ENCODE data around the gene GLI3. TPM values are rescaled to one million over a fixed set of nuclear protein-coding genes. Genes with fewer than 3 reads are reported as not detected.

Gene GLI3
- total RNA-seq, 1 donor from 2014 or later: 9.0 TPM

GRCh38 chr7:41931263-41931646 is 305.8 kb downstream of the GLI3 start:
- H3K9me3 Mint-ChIP-seq (ENCODE audit: low read depth): peaks cover 3% of the 10 kb centered on the region
- H3K36me3 Mint-ChIP-seq (ENCODE audit: insufficient read depth): no peaks in the 10 kb centered on the region
- no peak for TF ChIP-seq CTCF (IDR thresholded peaks at IDR 0.05; ENCODE audit: unreplicated experiment)
- H3K4me3 Mint-ChIP-seq (ENCODE audit: low read depth): no peak overlapping the region
- peaks cover 6% of the 10 kb centered on the region for H3K27me3 Mint-ChIP-seq
- no peak overlapping the region for H3K27ac Mint-ChIP-seq
- no peaks in the 10 kb centered on the region for H3K4me1 Mint-ChIP-seq (ENCODE audit: low read depth)
- no peak for DNase-seq (ENCODE audit: low spot score, unreplicated experiment)

DNA sequence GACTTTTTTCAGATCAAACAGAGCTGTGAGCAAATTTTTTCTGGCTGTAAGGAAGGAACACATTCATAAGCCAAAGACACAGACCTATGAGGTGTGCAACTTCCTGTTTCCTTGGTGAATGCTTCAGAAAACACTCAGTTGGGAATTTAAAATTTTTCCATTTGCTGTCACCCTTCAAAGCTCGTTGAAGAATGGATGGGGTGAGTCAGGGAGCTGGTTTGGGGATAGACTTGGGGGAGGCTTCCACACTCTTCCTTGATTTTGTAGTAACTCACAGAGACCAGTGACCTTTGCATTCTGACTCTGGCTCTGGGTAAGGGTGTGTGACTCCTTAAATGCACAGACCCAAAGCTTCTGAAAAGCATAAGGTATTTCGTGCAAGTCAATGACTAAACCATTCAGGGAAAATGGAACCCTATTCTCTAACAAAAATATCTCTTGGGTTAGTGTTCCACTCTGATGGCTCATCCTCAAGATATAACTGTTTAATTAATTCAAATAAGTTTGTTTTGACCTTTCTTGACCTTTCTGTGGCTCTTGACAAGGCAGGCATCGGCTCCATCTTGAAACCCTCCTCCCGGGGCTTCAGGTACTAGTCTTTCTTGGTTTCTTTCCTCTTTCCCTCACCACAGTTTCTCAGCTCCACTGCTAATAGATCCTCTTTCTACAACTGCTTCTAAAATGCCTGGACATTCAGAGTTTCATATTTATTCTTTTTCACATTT is 306.3 kb downstream of the GLI3 start:
- Mint-ChIP-seq H3K4me1 (ENCODE audit: low read depth) (no peaks in the 10 kb centered on the region), H3K36me3 (ENCODE audit: insufficient read depth) (no peaks in the 10 kb centered on the region), H3K9me3 (ENCODE audit: low read depth) (peaks cover 3% of the 10 kb centered on the region), H3K27me3 (peaks cover 6% of the 10 kb centered on the region), H3K4me3 (ENCODE audit: low read depth) (no peak overlapping the region), H3K27ac (no peak overlapping the region)
- no peak for DNase-seq (ENCODE audit: low spot score, unreplicated experiment)
- no peak for TF ChIP-seq CTCF (IDR thresholded peaks at IDR 0.05; ENCODE audit: unreplicated experiment)

DNA sequence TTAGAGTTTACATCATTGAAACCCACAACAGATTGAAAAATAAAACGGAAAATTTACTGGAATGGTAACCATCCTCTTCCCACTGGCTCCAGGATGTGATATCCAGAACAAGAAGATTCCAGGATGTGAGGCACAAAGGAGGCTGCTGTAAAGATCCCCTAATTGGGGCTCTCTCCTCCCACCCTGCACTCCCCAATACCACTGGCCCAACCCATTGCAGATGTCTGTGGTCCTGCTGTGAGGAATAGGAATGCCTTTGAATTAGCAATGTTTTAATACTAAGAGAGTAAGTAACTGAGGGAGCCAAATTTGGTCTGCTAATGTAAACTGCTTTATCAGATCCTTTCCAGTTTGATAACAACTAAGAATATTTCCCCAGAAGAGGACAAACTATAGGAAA is 308.2 kb downstream of the GLI3 start:
- no peak for DNase-seq (ENCODE audit: low spot score, unreplicated experiment)
- Mint-ChIP-seq H3K27me3 (peaks cover 6% of the 10 kb centered on the region), H3K9me3 (ENCODE audit: low read depth) (peaks cover 3% of the 10 kb centered on the region), H3K4me1 (ENCODE audit: low read depth) (no peaks in the 10 kb centered on the region), H3K36me3 (ENCODE audit: insufficient read depth) (no peaks in the 10 kb centered on the region), H3K4me3 (ENCODE audit: low read depth) (no peak overlapping the region), H3K27ac (no peak overlapping the region)
- TF ChIP-seq CTCF (IDR thresholded peaks at IDR 0.05; ENCODE audit: unreplicated experiment): no peak

DNA sequence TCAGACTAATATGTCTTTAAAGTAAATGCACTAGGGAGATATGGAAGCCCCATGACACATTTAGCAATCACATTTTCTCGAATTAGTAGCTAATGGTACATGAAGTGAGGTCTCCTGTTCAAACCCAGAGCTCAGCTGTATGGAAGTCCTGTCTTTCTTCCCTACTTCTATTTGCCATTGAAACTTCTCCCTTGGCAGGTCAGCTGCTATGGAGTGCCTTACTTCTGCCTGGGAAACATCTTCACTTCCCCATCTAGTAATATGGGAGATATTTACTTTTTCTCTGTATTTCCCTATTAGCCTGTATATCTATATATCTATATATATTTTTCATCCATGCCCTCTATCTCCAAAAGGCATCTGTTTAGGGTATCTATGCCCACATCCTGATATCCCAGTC is 308.8 kb downstream of the GLI3 start:
- Mint-ChIP-seq H3K9me3 (ENCODE audit: low read depth) (peaks cover 3% of the 10 kb centered on the region), H3K4me3 (ENCODE audit: low read depth) (no peak overlapping the region), H3K36me3 (ENCODE audit: insufficient read depth) (no peaks in the 10 kb centered on the region), H3K4me1 (ENCODE audit: low read depth) (no peaks in the 10 kb centered on the region), H3K27me3 (peaks cover 6% of the 10 kb centered on the region), H3K27ac (no peak overlapping the region)
- no peak for DNase-seq (ENCODE audit: low spot score, unreplicated experiment)
- no peak for TF ChIP-seq CTCF (IDR thresholded peaks at IDR 0.05; ENCODE audit: unreplicated experiment)

GRCh38 chr7:41927380-41927779 is 309.6 kb downstream of the GLI3 start:
- no peaks in the 10 kb centered on the region for H3K4me1 Mint-ChIP-seq (ENCODE audit: low read depth)
- no peak for DNase-seq (ENCODE audit: low spot score, unreplicated experiment)
- H3K27ac Mint-ChIP-seq: no peak overlapping the region
- no peaks in the 10 kb centered on the region for H3K9me3 Mint-ChIP-seq (ENCODE audit: low read depth)
- H3K4me3 Mint-ChIP-seq (ENCODE audit: low read depth): no peak overlapping the region
- peaks cover 3% of the 10 kb centered on the region for H3K27me3 Mint-ChIP-seq
- TF ChIP-seq CTCF (IDR thresholded peaks at IDR 0.05; ENCODE audit: unreplicated experiment): no peak
- H3K36me3 Mint-ChIP-seq (ENCODE audit: insufficient read depth): no peaks in the 10 kb centered on the region
